Ishikawa (cell line): ENCODE results near the gene SLC25A3.

Experiments used
- CEBPB ChIP-seq: IDR thresholded peaks from 2 replicates; pipeline ENCODE4 v1.6.1; 2012
- CREB1 ChIP-seq: IDR thresholded peaks from 2 replicates; pipeline ENCODE4 v1.6.1; 2012; ENCODE audit warnings: low read depth
- EGR1 ChIP-seq: IDR thresholded peaks from 2 replicates; pipeline ENCODE4 v1.6.1; 2012
- EP300 ChIP-seq: IDR thresholded peaks from 2 replicates; pipeline ENCODE4 v1.6.1; 2012; ENCODE audit warnings: borderline replicate concordance
- FOXM1 ChIP-seq: IDR thresholded peaks from 2 replicates; pipeline ENCODE4 v1.6.1; 2012; ENCODE audit warnings: low read depth, borderline replicate concordance
- MAX ChIP-seq: IDR thresholded peaks from 2 replicates; pipeline ENCODE4 v1.6.1; 2012
- NFIC ChIP-seq: IDR thresholded peaks from 2 replicates; pipeline ENCODE4 v1.6.1; 2012
- RAD21 ChIP-seq: IDR thresholded peaks from 2 replicates; pipeline ENCODE4 v1.6.1; 2012; ENCODE audit warnings: low read depth
- REST ChIP-seq: IDR thresholded peaks from 2 replicates; pipeline ENCODE4 v1.6.1; 2012; ENCODE audit warnings: low read depth, mild to moderate bottlenecking
- TAF1 ChIP-seq: IDR thresholded peaks from 2 replicates; pipeline ENCODE4 v1.6.1; 2012; ENCODE audit warnings: low read depth, mild to moderate bottlenecking
- TCF12 ChIP-seq: IDR thresholded peaks from 2 replicates; pipeline ENCODE4 v1.6.1; 2012; ENCODE audit warnings: low read depth
- TEAD4 ChIP-seq: IDR thresholded peaks from 2 replicates; pipeline ENCODE4 v1.6.1; 2012
- USF1 ChIP-seq: IDR thresholded peaks from 2 replicates; pipeline ENCODE4 v1.6.1; 2012
- YY1 ChIP-seq: IDR thresholded peaks from 2 replicates; pipeline ENCODE4 v1.6.1; 2012; ENCODE audit warnings: low read depth
- ZBTB7A ChIP-seq: IDR thresholded peaks from 2 replicates; pipeline ENCODE4 v1.6.1; 2012; ENCODE audit warnings: low read depth

Gene SLC25A3

GRCh38 chr12:98581101-98581500, 12.4 kb upstream of the SLC25A3 start:
- no peak for TF ChIP-seq TEAD4
- TF ChIP-seq CREB1: no peak
- TF ChIP-seq ZBTB7A: no peak
- TF ChIP-seq EGR1: no peak
- TF ChIP-seq TAF1: no peak
- TF ChIP-seq REST: no peak
- no peak for TF ChIP-seq CEBPB
- TF ChIP-seq NFIC: no peak
- TF ChIP-seq EP300: no peak
- TF ChIP-seq YY1: no peak
- TF ChIP-seq RAD21: no peak

- no peak for TF ChIP-seq EGR1
- no peak for TF ChIP-seq CEBPB
Observed at GRCh38 chr12:98582093-98582492, 11.4 kb upstream of the SLC25A3 start.

GRCh38 chr12:98587084-98587483, 6.4 kb upstream of the SLC25A3 start:
- TF ChIP-seq TAF1 (no peak), EP300 (no peak), REST (no peak), ZBTB7A (no peak), RAD21 (no peak), CREB1 (no peak), TCF12 (no peak), USF1 (no peak), CEBPB (no peak), NFIC (no peak), FOXM1 (no peak)

- no peak for TF ChIP-seq MAX
- TF ChIP-seq CREB1: no peak
- TF ChIP-seq EP300: no peak
Observed at GRCh38 chr12:98591209-98591608, 2.3 kb upstream of the SLC25A3 start.

GRCh38 chr12:98592825-98593322, 612 bp upstream of the SLC25A3 start:
- TF ChIP-seq FOXM1 (no peak), CREB1 (no peak), TCF12 (no peak), ZBTB7A (no peak), RAD21 (no peak), REST (no peak), NFIC (no peak)

- TF ChIP-seq TAF1 (no peak), USF1 (no peak), RAD21 (no peak), TCF12 (no peak), NFIC (no peak), CREB1 (no peak), CEBPB (no peak), FOXM1 (no peak), YY1 (no peak), TEAD4 (no peak), REST (no peak), EP300 (no peak), ZBTB7A (no peak), EGR1 (no peak), MAX (no peak; the same call in 1 of the 2 replicates)
Observed at GRCh38 chr12:98594050-98594835, 757 bp downstream of the SLC25A3 start.
